ENCODE results near the gene GRPEL1.

DNA sequence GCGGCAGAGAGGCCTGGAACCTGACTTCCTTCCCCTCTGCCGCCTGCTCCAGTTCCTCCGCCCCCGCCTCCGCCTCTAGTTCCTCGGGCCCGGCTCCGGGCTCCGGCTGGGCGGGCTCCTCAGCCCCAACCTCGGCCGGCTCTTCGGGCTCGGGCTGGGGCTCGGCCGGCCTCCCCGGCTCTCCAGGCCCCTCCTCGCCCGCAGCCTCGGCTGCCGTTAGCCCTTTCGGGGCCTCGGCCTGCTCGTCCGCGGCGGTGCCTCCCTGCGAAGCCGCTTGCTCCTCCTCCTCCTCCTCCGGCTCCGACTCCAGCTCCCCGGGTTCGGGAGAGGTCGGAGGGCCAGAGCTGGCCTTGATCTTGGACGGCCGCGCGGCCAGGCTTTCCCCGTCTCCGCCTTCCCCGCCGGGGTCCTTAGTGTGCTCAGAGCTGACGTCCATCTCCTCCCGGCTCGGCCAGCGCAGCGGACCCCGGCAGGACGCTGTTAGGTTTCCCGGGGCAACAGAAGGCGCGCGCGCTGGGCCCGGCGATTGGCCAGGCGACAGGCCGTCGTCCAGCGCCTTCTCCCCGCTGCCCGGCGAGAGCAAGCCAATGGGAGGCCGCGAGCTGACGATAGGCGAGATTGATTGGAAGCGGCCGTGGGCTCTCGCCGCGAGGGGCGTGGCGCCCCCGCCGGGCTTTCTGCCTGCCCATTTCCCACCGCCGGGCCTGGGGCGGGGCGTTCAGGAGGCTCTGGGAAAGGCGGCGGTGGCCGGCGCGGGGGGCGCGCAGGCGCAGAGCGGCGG lies 25.2 kb downstream of the GRPEL1 start:
- TF ChIP-seq, protein P1, sequence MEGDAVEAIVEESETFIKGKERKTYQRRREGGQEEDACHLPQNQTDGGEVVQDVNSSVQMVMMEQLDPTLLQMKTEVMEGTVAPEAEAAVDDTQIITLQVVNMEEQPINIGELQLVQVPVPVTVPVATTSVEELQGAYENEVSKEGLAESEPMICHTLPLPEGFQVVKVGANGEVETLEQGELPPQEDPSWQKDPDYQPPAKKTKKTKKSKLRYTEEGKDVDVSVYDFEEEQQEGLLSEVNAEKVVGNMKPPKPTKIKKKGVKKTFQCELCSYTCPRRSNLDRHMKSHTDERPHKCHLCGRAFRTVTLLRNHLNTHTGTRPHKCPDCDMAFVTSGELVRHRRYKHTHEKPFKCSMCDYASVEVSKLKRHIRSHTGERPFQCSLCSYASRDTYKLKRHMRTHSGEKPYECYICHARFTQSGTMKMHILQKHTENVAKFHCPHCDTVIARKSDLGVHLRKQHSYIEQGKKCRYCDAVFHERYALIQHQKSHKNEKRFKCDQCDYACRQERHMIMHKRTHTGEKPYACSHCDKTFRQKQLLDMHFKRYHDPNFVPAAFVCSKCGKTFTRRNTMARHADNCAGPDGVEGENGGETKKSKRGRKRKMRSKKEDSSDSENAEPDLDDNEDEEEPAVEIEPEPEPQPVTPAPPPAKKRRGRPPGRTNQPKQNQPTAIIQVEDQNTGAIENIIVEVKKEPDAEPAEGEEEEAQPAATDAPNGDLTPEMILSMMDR (IDR thresholded peaks at IDR 0.05) = 0 out of 2 replicates have a peak, but pooled peaks have one; percentile 83
- TF ChIP-seq, protein P2, sequence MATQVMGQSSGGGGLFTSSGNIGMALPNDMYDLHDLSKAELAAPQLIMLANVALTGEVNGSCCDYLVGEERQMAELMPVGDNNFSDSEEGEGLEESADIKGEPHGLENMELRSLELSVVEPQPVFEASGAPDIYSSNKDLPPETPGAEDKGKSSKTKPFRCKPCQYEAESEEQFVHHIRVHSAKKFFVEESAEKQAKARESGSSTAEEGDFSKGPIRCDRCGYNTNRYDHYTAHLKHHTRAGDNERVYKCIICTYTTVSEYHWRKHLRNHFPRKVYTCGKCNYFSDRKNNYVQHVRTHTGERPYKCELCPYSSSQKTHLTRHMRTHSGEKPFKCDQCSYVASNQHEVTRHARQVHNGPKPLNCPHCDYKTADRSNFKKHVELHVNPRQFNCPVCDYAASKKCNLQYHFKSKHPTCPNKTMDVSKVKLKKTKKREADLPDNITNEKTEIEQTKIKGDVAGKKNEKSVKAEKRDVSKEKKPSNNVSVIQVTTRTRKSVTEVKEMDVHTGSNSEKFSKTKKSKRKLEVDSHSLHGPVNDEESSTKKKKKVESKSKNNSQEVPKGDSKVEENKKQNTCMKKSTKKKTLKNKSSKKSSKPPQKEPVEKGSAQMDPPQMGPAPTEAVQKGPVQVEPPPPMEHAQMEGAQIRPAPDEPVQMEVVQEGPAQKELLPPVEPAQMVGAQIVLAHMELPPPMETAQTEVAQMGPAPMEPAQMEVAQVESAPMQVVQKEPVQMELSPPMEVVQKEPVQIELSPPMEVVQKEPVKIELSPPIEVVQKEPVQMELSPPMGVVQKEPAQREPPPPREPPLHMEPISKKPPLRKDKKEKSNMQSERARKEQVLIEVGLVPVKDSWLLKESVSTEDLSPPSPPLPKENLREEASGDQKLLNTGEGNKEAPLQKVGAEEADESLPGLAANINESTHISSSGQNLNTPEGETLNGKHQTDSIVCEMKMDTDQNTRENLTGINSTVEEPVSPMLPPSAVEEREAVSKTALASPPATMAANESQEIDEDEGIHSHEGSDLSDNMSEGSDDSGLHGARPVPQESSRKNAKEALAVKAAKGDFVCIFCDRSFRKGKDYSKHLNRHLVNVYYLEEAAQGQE (IDR thresholded peaks at IDR 0.05; ENCODE audit: insufficient read depth in 1 of 2, low read depth in 2 of 2, low read length in 1 of 2) = no peak
- TF ChIP-seq TCF7L2 (IDR thresholded peaks at IDR 0.05; ENCODE audit: low read depth, low read length) (no peak), SIN3A (IDR thresholded peaks at IDR 0.05; ENCODE audit: borderline replicate concordance, insufficient read depth, low read depth, low read length) (peak; percentile 97)
